Measurements from ENCODE around the gene ESRRG.

The ESRRG gene

DNA sequence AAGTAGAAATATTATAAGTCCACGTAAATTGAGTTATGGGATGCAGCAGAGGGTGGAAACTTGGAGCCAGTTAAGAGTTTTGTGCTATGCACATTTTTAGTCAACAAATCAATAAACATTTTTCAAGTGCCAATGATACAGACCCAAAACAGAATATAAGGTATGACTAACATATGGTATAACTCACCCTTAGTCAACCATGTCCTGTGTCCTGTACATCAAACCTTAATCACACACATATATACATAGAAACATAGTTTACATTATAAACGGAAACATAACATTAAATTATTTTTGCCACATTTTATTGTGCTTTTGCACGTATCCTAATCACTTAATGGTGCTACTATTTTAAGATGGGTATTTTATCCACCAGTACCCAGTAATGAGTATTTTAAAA lies 163.9 kb downstream of the ESRRG start:
- ATAC-seq, result no peak
- TF ChIP-seq CSDC2 (CRISPR knock-in tag; IDR thresholded peaks at IDR 0.05), result no peak

- ATAC-seq, result no peak
- no peak for TF ChIP-seq ZNF8 (CRISPR knock-in tag; IDR thresholded peaks at IDR 0.05)
- TF ChIP-seq ARNTL (CRISPR knock-in tag; IDR thresholded peaks at IDR 0.05; ENCODE audit: borderline replicate concordance, low read depth), result no peak
- TF ChIP-seq ZNF565 (CRISPR knock-in tag; conservative IDR thresholded peaks at IDR 0.05; ENCODE audit: low read depth), result no peak
- no peak for TF ChIP-seq RARB (CRISPR knock-in tag; IDR thresholded peaks at IDR 0.05)
- TF ChIP-seq OSR1 (CRISPR knock-in tag; IDR thresholded peaks at IDR 0.05), result no peak
- TF ChIP-seq PATZ1 (CRISPR knock-in tag; IDR thresholded peaks at IDR 0.05; ENCODE audit: borderline replicate concordance), result no peak
- no peak for TF ChIP-seq ZFP3 (CRISPR knock-in tag; IDR thresholded peaks at IDR 0.05)
- TF ChIP-seq ZFP30 (CRISPR knock-in tag; IDR thresholded peaks at IDR 0.05), result no peak
- no peak for TF ChIP-seq ZNF70 (CRISPR knock-in tag; IDR thresholded peaks at IDR 0.05)
- no peak for TF ChIP-seq TCF4 (CRISPR knock-in tag; IDR thresholded peaks at IDR 0.05; ENCODE audit: borderline replicate concordance)
- no peak for TF ChIP-seq GLIS3 (CRISPR knock-in tag; IDR thresholded peaks at IDR 0.05)
- TF ChIP-seq ZC3H10 (CRISPR knock-in tag; IDR thresholded peaks at IDR 0.05), result no peak
- TF ChIP-seq ISL1 (CRISPR knock-in tag; IDR thresholded peaks at IDR 0.05), result no peak
- TF ChIP-seq TOX (CRISPR knock-in tag; IDR thresholded peaks at IDR 0.05; ENCODE audit: borderline replicate concordance), result no peak
- TF ChIP-seq CSRNP3 (CRISPR knock-in tag; IDR thresholded peaks at IDR 0.05), result no peak
- no peak for TF ChIP-seq PPARA (CRISPR knock-in tag; IDR thresholded peaks at IDR 0.05; ENCODE audit: borderline replicate concordance)
- TF ChIP-seq, protein P1, sequence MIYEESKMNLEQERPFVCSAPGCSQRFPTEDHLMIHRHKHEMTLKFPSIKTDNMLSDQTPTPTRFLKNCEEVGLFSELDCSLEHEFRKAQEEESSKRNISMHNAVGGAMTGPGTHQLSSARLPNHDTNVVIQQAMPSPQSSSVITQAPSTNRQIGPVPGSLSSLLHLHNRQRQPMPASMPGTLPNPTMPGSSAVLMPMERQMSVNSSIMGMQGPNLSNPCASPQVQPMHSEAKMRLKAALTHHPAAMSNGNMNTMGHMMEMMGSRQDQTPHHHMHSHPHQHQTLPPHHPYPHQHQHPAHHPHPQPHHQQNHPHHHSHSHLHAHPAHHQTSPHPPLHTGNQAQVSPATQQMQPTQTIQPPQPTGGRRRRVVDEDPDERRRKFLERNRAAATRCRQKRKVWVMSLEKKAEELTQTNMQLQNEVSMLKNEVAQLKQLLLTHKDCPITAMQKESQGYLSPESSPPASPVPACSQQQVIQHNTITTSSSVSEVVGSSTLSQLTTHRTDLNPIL (CRISPR knock-in tag; IDR thresholded peaks at IDR 0.05; ENCODE audit: low read depth), result no peak
- no peak for TF ChIP-seq BACH2 (CRISPR knock-in tag; IDR thresholded peaks at IDR 0.05; ENCODE audit: borderline replicate concordance)
- TF ChIP-seq, protein P2, sequence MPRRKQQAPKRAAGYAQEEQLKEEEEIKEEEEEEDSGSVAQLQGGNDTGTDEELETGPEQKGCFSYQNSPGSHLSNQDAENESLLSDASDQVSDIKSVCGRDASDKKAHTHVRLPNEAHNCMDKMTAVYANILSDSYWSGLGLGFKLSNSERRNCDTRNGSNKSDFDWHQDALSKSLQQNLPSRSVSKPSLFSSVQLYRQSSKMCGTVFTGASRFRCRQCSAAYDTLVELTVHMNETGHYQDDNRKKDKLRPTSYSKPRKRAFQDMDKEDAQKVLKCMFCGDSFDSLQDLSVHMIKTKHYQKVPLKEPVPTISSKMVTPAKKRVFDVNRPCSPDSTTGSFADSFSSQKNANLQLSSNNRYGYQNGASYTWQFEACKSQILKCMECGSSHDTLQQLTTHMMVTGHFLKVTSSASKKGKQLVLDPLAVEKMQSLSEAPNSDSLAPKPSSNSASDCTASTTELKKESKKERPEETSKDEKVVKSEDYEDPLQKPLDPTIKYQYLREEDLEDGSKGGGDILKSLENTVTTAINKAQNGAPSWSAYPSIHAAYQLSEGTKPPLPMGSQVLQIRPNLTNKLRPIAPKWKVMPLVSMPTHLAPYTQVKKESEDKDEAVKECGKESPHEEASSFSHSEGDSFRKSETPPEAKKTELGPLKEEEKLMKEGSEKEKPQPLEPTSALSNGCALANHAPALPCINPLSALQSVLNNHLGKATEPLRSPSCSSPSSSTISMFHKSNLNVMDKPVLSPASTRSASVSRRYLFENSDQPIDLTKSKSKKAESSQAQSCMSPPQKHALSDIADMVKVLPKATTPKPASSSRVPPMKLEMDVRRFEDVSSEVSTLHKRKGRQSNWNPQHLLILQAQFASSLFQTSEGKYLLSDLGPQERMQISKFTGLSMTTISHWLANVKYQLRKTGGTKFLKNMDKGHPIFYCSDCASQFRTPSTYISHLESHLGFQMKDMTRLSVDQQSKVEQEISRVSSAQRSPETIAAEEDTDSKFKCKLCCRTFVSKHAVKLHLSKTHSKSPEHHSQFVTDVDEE (CRISPR knock-in tag; IDR thresholded peaks at IDR 0.05), result no peak
- TF ChIP-seq CSDC2 (CRISPR knock-in tag; IDR thresholded peaks at IDR 0.05), result no peak
These were observed 167.6 kb downstream of the ESRRG start for GRCh38 chr1:216555653-216556052.

DNA sequence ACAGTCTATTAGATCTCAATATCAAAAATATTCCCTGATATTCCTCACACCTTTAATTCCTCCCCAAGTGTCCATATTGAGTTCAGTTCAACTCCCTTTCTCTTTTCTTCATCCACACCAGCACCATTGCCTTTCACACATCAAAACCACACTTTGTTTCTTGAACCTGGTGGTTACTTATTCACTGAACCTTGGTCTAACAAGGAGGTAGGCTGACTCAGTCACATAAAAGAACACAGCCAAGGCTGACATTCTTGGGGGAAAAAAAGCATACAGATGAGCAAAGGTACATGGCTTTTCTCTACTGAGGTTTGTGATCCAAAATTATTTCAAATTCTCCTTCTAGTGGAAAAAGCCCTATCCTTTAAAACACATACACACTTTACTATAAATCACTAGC lies 168.3 kb downstream of the ESRRG start:
- TF ChIP-seq CSDC2 (CRISPR knock-in tag; IDR thresholded peaks at IDR 0.05), result no peak
- no peak for TF ChIP-seq POU6F1 (CRISPR knock-in tag; IDR thresholded peaks at IDR 0.05; ENCODE audit: borderline replicate concordance, low read depth)
- no peak for TF ChIP-seq ISL1 (CRISPR knock-in tag; IDR thresholded peaks at IDR 0.05)
- TF ChIP-seq CSRNP3 (CRISPR knock-in tag; IDR thresholded peaks at IDR 0.05), result no peak
- TF ChIP-seq BACH2 (CRISPR knock-in tag; IDR thresholded peaks at IDR 0.05; ENCODE audit: borderline replicate concordance), result no peak
- ATAC-seq, result no peak

Measured in SK-N-SH treated with all-trans-retinoic acid at 6 μM for 48 hours (cell line).